ENCODE results near the gene TPGS1.

TPGS1 gene

DNA sequence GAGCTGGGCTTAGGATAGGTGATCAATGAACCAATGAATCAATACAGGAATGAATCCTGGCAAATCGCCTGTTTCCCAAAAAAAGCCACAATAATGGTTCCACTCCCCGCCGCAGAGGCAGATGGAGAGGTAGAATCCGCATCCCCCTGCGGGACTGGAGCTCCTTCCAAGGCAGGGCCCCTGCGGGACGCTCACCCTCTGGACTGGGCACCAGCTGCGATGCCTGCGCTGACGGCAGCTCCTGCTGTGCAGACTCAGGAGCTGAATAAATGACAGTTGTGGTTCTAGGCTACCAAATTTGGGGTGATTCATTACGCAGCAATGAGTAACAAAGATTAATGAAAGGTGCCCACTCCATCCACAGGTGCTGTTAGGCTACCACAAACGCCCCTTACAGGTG lies 15.4 kb downstream of the TPGS1 start:
- DNase-seq, result no peak

DNA sequence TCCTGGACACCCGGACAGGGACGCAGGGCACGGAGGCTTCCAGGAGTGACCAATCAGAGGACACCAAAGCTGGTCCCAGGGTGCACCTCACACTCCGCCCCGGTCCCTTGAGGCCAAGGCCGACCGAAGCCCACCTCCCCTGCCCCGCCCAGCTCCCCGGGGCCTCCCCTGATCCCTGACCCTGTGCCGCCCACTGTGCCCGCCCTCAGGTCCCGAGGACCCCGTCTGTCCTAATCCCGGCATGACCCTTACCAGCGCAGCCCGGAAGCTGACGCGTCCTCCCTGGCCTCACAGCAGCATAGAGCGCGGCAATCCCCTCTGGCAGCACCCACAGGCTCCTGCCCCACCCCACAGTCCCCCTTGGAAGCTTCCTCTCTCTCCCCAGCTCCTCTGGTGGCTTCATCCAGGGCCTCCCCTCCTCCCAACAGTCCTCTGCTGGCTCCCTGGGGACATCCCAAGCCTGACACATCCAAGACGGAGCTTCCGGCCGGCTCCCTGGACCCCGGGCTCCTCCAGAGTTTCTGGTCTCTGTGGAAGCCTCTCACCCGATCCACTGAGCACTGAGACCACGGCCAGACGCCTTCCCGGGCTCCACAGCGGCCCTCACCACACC lies 16.9 kb downstream of the TPGS1 start:
- no peak for DNase-seq

DNA sequence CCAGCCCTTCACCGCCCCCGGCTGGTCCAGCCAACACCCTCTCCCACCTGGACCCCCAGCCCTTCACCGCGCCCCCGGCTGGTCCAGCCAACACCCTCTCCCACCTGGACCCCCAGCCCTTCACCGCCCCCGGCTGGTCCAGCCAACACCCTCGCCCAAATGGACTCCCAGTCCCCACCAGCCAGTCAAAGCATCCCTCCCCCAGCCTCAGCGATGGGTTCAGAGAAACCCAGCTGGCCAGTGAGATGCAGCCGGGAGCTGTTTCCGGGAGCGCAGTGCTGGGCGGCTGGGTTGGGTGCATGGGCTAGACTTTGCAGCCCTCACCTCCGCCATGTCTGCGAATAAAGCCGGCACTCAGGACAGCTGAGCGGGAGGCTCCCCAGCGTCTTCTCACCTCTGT lies 17.7 kb downstream of the TPGS1 start:
- DNase-seq, result no peak

DNA sequence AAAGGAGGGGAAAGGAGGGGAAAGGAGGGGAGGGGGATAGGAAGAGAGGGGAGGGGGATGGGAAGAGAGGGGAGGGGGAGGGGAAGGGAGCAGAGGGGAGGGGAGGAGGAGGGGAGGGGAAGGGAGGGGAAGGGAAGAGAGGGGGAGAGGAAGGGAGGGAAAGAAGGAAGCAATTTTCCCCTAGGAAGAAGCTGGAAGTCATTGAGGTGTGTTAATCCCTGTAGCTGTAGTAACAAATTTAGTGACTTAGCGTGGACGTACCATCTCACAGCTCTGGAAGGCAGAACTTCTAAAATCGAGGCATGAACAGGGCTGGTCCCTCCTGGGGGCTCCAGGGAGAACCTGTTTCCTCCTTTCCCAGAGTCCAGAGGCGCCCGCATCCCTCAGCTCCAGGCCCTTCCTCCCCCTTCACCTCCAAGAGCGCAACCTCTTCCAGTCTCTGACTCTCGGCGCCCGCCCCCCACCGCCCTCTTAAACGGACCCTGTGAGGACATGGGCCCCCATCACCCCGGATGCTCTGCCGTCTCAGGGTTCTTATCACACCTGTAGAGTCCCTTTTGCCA lies 18.6 kb downstream of the TPGS1 start:
- DNase-seq, result no peak

DNA sequence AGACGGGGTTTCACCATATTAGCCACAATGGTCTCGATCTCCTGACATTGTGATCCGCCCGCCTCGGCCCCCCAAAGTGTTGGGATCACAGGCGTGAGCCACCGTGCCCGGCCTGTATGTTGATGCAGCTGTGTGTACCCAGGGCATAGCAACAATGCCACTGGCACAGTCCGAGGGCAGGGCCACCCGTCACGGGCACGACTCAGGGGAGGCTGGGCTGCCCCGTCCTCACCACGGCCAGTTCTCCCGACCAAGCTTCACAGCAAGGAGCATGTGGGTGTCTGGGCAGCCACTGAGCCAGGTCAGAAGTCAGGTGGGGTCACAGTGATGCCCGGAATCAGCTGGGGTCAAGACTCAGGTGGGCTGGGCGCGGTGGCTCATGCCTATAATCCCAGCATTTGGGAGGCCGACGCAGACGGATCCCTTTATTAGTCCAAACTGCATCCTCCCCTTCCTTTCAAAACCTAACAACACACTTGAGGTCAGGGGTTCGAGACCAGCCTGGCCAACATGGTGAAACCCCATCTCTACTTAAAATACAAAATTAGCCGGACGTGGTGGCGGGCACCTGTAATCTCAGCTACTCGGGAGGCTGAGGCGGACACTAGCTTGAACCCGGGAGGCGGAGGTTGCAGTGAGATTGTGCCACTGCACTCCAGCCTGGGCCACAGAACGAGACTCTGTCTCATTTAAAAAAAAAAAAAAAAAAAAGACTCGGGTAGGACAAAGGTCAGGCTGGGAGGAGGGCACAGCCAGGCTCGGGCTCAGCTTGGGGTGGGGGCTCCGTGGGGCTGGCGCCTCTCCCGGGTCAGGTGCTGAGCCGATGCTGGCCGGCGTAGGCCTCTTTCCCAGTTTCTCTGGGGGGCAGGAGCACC lies 23.1 kb downstream of the TPGS1 start:
- no peak for DNase-seq

DNA sequence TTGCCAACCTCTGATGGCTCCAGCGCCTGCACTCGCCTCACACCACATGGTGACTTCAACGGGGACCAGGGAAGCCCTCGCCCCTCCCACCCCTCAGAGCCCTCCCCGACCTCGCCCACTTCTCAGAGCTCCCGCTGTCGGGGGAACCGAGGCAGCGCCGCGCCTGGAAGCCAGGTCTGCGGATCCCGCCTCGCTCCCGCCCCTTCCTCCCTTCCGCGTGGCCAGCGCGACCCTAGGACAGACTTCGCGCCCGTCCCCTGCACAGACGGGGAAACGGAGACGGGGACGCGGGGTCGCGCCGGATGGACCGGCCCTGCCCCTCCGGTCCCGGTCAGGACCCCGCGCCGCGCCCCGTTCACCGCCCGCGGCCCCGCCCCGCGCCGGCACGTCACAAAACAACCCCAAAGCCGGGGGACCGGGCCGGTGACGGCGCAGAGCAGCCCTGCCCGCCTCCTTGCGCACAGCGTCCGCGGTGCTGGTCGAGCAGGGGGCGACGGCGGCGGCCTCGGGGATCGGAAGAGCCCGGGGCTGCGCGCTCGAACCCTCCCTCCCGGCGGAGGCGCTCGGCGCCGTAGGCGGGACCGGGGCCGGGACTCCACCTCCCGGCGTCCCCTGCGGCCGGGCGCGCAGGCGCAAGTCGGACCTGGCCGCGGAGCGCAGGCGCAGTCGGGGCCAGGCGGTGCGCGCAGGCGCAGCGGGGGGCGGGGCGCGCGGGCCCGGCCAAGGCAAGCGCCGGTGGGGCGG lies 23.9 kb downstream of the TPGS1 start:
- peak; percentile 92 for DNase-seq

DNA sequence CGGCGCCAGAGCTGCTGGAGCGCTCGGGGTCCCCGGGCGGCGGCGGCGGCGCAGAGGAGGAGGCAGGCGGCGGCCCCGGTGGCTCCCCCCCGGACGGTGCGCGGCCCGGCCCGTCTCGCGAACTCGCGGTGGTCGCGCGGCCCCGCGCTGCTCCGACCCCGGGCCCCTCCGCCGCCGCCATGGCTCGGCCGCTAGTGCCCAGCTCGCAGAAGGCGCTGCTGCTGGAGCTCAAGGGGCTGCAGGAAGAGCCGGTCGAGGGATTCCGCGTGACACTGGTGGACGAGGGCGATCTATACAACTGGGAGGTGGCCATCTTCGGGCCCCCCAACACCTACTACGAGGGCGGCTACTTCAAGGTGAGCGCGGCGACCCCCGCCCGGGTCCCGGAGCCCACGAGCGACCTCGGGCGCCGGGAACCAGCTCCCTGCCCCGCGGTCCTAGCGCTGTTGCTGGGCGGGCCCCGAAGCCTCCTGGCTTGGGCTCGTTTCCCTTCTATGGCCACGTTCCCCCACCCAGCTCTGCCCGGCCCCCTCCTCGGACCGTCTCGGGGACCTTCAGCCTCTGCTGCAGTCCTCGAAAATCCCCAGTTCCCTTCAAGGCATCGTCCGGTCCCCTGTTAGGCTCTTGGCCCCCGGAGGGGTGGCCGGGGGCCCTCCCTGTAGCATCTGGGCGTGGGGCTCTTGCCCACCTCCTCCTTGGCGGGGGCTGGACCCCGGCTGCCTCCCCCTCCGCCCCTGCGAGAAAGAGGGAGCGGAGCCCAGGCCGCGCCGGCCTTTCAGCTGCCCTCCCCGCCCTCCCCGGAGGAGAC lies 24.7 kb downstream of the TPGS1 start, which contains the start of gene CDC34:
Gene CDC34 (plus strand): TSS at position 8 of the 808 bp plus-strand sequence. CDS start 172 bp downstream, at position 180.
- no peak for DNase-seq

DNA sequence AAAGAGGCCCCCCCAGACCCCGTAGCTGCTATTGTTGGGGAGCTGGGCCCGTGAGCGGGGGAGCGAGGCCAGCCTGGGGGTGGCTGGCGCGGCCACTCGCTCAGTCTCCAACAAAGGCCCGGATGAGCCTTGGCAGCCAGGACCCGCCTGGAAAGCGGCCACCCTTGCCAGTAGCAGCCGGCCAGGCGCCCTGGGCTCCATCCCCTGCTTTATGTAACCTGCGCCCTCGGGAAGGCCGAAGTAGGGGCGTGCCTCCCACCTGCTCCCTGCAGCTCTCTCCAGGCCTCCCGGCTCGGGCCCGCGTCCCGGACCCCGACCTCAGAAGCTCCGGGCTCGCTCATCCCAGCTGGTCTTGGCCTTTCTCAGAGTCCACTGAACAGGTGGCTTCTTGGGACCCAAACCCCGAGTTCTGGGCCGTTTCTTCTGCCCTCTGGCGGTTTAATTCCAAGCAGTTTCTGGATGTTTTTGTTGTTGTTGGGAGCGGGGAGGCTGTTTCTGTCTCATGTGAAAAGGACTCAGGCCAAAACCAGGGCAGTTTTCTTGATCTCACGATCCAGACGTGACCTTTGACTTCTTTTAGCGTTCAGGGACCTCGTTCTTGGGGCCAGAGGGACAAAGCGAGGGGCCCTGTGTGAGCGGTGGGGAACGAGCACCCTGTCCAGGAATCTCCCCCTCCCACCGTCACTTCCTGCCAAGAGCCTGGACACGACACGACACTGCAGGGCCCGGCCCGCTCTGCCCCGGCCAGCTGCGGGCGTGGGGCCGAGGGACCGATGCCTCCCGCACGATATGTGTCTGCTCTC lies 25.5 kb downstream of the TPGS1 start:
- peak; percentile 55 for DNase-seq

DNA sequence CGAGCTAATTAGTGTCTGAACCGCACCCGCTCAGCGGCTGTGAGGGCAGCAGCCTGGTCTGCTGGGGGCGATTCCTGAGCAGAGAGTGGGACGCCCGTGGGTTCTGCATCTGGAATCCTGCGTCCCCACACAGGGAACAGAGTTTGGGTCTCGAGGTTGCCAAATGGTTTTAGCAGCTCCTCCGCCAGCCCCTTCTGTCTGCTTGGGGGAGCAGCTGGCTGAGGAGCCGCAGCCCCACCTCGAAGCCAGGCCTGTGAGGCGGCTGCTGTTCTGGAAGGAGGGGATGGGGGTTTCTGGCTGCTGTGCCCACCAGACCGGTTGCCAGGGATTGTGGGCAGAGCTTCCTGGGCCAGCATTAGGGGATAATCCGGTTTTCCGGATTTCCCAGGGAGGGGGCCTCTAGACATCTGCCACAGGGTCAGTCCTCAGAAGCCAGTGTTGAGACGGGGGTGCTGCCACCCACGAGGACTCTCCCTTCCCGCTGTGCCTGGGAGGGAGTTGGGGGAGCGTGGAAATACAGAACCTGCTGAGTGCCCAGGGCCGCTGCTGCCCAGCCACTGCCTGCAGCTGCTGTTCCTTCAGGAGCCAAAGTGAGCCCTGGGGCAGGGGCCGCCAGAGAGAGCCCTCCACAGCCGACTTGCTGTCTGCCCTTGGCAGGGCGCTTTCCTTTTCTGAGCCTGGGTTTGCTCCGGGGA lies 26.2 kb downstream of the TPGS1 start:
- no peak for DNase-seq

DNA sequence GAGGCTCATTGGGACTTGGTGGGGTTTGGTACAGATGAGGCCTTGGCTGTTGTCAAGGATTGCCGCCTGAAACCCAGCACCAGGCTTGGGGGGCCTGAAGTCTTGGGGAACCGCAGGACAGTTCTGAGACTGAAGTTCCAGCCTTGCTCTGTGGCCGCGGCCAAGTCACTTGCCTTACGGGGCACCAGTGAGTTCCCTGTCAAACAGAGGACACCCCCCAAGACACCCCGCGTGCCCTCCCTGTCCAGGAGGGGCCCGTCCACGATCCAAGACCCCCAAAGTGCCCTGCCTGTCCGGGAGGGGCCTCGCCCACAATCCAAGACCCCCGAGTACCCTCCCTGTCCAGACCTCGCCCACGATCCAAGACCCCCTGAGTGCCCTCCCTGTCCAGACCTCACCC lies 26.8 kb downstream of the TPGS1 start:
- no peak for DNase-seq

DNA sequence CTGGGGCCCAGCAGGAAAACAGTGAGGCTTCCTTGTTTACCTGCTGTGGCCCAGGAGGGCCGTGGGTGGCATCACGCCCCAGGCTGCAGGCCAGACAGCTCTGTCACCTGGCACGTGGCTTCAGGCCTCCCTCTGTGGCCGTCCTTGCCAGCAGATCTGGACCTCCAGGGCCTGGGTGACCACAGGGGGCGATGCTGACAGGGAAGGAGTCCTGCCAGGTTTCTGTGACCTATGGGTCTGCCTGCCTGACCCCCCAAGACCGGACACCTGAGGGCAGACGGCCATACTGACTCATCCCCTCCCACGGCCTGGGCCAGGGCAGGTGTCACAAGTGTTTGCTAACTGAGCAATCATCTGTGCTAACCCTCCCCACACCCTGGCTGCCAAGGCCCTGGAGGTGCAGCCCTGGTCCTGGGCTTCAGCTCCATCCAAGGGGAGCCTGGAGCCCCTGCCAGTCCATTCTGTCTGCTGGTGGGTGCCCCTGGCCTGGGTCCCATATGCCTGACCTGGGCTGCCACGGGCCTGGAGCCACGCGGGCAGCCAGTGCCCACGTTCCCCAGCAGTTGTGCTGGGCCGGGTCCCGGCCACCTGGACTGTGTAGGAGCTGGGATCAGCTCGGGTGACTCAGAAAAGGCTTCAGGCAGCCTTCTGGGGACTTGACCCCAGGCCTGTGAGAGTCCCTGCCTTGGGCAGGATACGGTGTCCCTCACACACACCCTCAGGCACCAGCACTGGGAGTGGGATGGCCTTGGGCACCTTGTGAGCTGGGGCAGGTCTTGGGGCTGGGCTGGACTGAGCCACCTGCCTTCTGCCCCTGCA lies 27.9 kb downstream of the TPGS1 start:
- no peak for DNase-seq

DNA sequence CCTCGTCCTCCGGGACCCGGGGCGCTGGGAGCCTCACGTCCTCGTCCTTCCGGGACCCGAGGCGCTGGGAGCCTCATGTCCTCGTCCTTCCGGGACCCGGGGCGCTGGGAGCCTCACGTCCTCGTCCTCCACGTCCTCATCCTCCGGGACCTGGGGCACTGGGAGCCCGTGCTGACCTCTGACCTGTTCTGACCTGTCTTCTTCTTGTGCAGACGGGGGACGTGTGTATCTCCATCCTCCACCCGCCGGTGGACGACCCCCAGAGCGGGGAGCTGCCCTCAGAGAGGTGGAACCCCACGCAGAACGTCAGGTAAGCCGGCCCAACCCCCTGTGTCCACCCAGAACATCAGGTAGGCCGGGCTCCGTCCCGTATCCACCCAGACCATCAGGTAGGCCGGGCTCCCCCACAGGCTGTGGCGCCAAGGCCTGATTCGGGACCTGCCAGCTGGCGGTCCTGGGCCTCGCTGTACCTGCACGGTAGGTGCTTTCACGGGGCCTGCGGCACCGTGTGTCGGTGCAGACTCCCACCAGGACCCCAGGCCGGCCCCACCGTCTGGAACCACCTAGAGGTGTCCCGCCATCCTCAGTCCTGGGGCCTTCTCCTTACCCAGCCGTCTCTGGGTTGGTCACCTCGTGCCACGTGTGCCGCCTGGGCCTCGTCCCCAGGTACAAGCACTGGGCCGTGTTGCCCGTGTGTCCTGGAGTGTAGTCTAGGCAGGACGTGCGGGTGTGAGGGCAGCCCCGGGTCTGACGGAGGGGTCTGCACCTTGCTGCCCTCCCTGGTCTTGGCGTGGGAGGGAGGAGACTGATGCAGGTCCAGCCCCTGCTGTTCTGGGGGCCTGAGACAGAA lies 29.0 kb downstream of the TPGS1 start:
- DNase-seq, result no peak

DNA sequence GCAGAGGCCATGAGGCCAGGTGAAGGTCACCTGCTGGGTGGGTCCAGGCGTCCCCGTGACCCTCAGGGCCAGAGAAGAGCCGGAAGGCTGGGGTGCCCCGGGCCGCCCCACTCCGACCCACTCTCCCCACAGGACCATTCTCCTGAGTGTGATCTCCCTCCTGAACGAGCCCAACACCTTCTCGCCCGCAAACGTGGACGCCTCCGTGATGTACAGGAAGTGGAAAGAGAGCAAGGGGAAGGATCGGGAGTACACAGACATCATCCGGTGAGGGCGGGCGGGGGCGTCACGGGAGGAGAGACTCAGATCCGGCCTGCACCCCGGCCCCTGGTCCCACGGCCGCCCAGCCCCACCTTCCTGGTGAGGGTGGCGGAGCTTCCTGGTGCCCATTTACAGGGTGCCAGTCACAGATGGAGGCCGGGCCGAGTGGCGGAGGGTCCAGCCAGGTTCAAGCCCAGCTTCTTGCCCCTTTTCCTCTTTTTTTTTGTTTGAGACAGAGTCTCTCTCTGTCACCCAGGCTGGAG lies 29.6 kb downstream of the TPGS1 start:
- no peak for DNase-seq

DNA sequence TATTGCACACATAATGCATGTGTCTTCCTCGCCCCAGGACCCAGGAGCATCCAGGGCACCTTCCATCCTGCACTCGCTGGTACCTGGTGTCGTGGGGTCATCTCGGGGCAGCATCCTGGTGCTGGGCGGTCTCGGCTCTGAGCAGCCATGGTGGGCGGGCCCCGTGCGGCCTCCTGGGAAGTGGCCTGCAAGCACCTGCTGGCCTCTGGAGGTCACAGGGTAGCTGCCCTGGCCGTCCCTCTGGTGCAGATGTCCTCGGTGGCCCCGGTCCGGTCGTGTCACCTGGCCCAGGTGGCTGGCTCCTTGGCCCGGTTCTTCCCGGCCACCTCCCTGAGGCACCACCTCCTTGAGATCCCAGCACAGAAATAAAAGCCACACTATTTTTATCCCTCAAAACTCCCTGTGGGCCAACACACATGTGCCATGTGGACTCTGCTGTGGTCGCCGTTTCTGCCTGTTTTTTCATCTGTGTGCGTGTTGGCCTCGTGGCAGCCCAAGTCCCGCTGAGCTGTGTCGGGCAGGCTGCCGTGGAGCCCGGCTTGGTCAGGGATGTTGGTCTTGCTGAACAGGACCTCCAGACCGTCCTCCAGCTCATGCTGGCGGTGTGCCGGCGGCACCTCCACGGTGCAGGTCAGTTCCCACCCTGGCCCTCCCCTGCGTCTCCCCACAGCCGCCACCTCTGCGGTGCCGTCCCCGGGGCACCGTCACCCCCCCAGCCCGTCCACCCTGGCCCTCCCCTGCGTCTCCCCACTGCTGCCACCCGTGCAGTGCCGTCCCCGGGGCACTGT lies 31.5 kb downstream of the TPGS1 start:
- no peak for DNase-seq

DNA sequence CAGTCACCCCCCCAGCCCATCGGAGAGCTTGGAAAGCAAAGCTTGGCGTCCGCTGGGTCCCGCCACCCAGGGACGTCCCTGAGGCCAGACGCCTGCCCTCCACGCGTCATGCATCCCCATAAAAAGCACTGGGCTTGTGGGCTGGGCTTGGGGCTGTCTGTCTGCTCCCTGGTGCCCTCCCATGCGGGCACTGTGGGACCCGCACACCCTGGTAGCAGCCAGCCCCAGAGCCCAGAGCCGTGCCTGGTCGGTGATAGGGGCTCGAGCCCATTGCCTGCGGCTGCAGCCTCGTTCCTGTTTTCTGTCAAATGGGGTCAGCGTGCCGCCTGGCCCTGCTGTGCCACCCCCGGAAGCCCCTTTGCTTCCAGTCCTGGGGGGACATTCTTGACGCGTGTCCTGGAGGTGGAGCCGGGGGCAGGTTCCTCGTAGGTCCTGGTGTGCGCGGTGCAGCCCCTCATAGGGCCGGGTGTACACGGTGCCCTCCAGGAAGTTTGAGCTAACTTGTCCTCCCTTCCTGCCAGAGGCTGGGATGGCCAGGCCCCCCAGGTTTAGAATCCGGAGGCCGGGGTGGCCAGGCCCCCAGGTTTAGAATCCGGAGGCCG lies 32.2 kb downstream of the TPGS1 start:
- no peak for DNase-seq

DNA sequence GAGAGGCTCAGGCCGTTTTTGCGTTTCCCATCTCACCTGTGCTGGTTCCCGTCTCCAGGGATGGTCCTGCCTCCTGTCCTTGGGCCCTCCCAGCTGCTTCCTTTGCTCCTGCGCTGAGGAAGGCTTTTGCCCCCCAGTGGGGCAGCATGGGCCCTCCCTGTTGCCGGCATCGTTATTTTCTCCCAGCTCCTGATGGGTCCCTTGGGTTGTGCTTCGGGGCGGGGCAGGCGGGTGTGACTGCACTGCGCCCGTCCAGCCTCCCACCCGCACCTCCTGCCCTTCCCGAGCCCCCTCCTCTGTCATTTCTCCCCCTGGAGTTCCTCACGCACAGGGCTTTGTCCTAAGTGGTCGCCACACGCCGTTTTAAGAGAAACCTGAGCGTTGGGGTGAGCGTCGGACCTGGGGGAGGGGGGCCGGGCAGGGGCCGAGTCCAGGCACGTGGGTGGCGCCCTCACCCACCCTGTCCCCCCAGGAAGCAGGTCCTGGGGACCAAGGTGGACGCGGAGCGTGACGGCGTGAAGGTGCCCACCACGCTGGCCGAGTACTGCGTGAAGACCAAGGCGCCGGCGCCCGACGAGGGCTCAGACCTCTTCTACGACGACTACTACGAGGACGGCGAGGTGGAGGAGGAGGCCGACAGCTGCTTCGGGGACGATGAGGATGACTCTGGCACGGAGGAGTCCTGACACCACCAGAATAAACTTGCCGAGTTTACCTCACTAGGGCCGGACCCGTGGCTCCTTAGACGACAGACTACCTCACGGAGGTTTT lies 33.8 kb downstream of the TPGS1 start:
- DNase-seq, result no peak

DNA sequence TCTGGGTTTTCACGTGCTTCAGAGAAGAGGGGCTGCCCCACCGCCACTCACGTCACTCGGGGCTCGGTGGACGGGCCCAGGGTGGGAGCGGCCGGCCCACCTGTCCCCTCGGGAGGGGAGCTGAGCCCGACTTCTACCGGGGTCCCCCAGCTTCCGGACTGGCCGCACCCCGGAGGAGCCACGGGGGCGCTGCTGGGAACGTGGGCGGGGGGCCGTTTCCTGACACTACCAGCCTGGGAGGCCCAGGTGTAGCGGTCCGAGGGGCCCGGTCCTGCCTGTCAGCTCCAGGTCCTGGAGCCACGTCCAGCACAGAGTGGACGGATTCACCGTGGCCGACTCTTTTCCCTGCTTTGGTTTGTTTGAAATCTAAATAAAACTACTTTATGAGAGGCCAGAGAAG lies 34.4 kb downstream of the TPGS1 start:
- DNase-seq, result no peak

Data from activated T-cell treated with anti-CD3 and anti-CD28 coated beads, Interleukin-2, amount 50 U/mL, for 1 hour (primary cell).